HG03439 (cell line): ENCODE measurements around the gene PACSIN1.
"Not testable (repeated sequence)": the region's sequence is repeated elsewhere in the genome, so short reads cannot be mapped to it uniquely, and the experiment has no call there.

ENCODE experiments used
- ATAC-seq: cut with Tn5 transposase; IDR thresholded peaks from one replicate; pipeline ENCODE4 v1.9.1; 2021; ENCODE audit warnings: mild to moderate bottlenecking, moderate library complexity; ENCODE audit not compliant: unreplicated experiment

Gene PACSIN1

GRCh38 chr6:34457742-34458735, 7.8 kb upstream of the PACSIN1 start:
- no peak for ATAC-seq

- no peak for ATAC-seq
These were observed 5.8 kb upstream of the PACSIN1 start for GRCh38 chr6:34459899-34460593.

GRCh38 chr6:34460796-34461507, 4.9 kb upstream of the PACSIN1 start:
- no peak for ATAC-seq

DNA sequence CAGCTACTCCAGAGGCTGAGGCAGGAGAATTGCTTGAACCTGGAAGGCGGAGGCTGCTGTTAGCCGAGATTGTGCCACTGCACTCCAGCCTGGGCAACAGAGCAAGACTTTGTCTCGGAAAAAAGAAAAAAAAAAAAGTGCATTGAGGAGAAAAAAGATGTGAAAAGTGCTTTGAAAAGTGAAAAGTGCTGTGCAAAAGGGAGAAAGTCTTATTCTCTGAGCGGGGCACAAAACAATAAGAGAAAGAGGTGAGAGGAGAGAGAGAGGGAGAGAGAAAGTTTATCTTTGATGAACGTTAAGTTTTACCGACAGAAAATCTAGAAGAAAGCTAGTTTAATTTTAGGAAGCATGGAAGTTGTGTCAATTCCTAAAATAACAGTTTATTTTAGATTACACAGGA, 3.9 kb upstream of the PACSIN1 start:
- ATAC-seq = no peak

GRCh38 chr6:34462551-34462971, 3.3 kb upstream of the PACSIN1 start:
- ATAC-seq = no peak

- no peak for ATAC-seq
These were observed 2.6 kb upstream of the PACSIN1 start for GRCh38 chr6:34463299-34463698.

GRCh38 chr6:34463849-34464248, 2.0 kb upstream of the PACSIN1 start:
- no peak for ATAC-seq

- ATAC-seq = no peak
These were observed 638 bp downstream of the PACSIN1 start for GRCh38 chr6:34466242-34467185.

DNA sequence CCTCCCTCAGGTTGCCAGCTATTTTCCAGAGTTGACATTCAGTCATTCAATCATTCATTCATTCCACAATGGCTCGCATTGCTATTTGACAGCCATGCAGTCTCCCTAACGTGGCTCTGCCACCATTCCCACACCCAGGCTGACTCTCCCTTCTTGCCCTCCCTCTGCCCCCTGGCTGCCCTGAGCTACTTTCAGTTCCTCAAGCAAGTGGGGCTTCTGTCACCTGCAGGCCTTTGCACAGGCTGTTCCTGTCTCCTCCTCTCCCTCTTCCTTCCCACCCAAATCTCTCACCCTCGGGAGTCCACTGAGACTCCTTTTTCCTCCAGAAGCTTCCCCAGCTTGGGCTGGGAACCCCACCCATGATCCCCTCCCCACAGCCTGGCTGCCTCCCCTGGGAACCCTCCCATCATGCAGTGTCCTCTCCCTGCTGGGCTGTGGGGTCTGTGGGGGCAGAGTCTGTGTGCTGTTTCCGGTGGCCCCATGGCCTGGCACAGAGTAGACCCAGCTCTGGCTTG, 2.6 kb downstream of the PACSIN1 start:
- no peak for ATAC-seq

GRCh38 chr6:34469499-34469898, 3.6 kb downstream of the PACSIN1 start:
- no peak for ATAC-seq

GRCh38 chr6:34472425-34472824, 6.5 kb downstream of the PACSIN1 start:
- ATAC-seq = no peak

DNA sequence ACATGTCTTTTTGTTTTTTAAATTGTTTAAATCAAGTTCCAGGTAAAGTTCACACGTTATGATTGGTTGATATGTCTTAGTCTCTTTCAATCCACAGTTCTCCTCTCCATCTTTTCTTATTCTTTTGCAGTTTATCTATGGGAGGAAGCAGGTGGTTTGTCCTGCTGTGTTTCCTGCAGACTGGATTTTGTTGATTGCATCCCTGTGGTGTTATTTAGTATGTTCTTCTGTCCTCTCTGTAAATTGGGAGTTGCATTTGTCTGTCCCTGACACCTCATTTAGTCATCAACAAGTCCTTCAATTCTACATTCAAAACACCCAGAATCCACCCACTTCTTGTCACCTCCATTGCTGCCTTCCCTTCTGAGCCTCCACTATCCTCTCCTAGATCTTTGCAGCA, 8.1 kb downstream of the PACSIN1 start:
- no peak for ATAC-seq

DNA sequence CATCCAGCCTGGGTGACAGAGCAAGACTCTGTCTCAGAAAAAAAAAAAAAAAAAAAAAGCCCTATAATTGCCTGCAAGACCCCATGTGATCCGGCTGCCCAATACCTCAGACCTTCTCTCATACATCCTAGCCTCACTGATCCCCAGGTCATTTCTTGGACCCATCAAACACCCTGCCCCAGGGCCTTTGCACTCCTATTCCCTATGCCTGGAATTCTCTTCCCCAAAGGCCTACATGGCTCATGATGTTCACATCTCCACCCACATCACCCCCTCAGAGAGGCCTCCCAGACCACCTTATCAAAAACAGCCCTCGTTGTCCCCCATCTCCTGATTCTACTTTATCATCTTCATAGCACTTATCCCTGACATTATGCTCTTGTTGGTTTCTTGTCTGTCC, 8.9 kb downstream of the PACSIN1 start:
- no peak for ATAC-seq

DNA sequence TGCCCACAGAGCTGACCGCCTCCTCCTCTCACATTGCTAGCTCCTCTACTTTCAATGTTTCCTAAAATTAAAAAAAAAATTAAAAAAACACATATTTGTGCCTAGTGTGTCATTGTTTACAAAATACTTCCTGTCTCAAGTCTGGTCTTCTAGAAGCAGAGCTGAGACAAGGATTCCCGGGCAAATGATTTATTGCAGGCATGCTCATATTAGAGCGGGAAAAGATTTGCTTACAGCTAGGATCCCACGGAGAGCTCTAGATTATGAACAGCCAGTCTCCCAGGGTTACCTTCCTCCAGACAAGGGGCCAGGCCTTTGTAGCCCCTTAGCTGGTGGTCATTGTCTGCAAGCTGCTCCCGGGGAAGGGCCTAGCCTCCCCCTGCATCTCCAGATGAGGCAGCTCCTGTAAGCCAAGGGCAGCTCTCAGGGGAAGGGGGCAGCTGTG, 9.4 kb downstream of the PACSIN1 start:
- ATAC-seq = no peak

- no peak for ATAC-seq
These were observed 10.0 kb downstream of the PACSIN1 start for GRCh38 chr6:34475767-34476328.

DNA sequence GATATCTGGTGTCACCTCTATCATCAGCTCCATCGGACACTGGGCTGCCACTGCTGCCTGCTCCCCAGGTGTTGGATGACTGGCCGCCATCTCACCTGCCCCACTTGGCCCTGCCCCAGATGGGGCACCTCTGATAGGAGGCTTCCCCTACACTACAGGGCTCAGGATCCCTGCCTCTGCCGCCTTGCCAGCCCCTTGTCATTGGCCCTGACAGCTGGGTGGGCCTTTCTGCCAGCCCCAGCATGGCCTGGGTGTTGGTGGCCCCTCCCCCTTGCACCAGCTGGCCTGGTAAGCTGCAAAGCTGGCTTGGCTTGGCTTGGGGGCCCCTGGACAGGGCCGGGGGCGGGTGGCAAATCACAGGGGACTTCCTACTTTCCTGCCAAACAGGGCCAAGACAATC, 10.6 kb downstream of the PACSIN1 start:
- ATAC-seq = no peak

DNA sequence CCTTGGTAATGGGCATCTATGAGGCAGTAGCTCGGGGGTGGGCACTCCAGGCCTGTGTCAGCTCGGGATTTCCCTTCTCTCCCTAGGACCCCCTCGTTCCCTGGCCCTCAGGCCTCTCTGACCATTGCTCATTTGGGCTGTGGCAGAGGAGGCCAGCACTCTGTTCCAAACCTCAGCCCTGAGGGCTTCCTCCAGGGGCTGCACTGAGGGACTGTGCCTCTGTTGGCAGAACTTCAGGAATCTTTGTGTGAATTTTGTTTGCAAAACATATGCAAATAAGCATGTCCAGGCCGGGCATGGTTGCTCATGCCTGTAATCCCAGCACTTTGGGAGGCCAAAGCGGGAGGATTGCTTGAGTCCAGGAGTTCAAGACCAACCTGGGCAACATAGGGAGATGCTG, 11.0 kb downstream of the PACSIN1 start:
- no peak for ATAC-seq

DNA sequence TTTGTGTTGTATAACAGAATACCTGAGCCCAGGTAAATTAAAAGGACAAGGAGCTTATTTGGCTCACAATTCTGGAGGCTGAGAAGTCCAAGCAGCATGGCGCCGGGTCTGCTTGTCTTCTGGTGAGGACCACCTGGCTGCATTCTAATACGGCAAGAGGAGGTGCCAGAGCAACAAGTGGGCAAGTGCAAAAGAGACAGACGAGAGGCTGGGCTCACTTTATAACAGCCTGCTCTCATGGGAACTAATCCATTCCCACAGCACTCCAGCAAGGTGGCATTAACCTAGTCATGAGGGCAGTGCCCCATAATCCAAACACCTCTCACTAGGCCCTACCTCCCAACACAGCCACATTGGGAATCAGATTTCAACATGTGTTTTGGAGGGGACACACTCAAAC, 12.9 kb downstream of the PACSIN1 start:
- no peak for ATAC-seq

DNA sequence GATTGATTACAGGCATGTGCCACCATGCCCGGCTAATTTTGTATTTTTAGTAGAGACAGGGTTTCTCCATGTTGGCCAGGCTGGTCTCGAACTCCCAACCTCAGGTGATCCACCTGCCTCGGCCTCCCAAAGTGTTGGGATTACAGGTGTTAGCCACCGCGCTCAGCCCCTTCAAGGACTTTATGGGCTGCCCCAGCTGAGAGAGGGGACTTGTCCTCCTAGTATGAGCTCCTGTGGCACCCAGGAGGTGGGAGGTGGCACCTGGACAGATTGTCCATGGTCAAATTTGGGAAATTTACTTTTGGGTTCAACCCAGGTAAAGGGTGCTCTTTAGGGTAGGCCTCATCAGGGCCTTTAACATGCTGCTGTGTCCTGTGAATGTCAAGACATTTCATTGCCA, 17.9 kb downstream of the PACSIN1 start:
- ATAC-seq = not testable (repeated sequence)

DNA sequence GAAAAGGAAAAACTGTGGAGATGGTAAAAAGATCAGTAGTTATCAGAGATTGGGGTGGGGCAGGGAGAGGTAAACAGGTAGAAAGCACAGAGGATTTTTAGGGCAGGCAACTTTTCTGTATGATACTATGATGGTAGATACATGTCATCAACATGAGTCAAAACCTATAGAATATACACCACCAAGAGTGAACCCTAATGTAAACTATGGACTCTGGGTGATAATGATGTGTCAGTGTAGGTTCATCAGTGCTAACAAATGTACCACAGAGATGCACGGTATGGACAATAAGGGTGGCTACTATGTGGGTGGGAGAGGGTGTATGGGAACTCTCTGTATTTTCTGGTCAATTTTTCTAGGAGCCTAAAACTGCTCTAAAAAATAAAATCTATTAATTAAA, 18.5 kb downstream of the PACSIN1 start:
- no peak for ATAC-seq
